Neural cell (in vitro differentiated cells): ENCODE measurements around the gene ADGRB3.
"Not testable (repeated sequence)": the region's sequence is repeated elsewhere in the genome, so short reads cannot be mapped to it uniquely, and the experiment has no call there.

Source experiments
- EP300 ChIP-seq: fragments of 450-650 bp; conservative IDR thresholded peaks from 2 replicates; pipeline ENCODE4 v1.6.1; 2014; ENCODE audit warnings: antibody characterized with exemption, mild to moderate bottlenecking, moderate library complexity; ENCODE audit not compliant: poor library complexity, severe bottlenecking
- EZH2 ChIP-seq: fragments of 200-600, 300-800 bp; shearing (Covaris generic), sonication (generic); IDR thresholded peaks from 2 replicates; pipeline ENCODE4 v1.6.1; 2014; ENCODE audit warnings: antibody characterized with exemption, low read length, borderline replicate concordance, mild to moderate bottlenecking; ENCODE audit not compliant: insufficient read depth, poor library complexity, severe bottlenecking
- MXI1 ChIP-seq: fragments of 450-650 bp; conservative IDR thresholded peaks from 2 replicates; pipeline ENCODE4 v1.6.1; 2014; ENCODE audit warnings: antibody characterized with exemption, mild to moderate bottlenecking; ENCODE audit not compliant: poor library complexity, severe bottlenecking
- POLR2AphosphoS5 ChIP-seq: IDR thresholded peaks from 2 replicates; pipeline ENCODE4 v1.6.1; 2012
- RAD21 ChIP-seq: fragments of 450-650 bp; conservative IDR thresholded peaks from 2 replicates; pipeline ENCODE4 v1.6.1; 2014; ENCODE audit warnings: antibody characterized with exemption, mild to moderate bottlenecking, moderate library complexity
- SMC3 ChIP-seq: fragments of 450-650 bp; conservative IDR thresholded peaks from 2 replicates; pipeline ENCODE4 v1.6.1; 2014; ENCODE audit warnings: antibody characterized with exemption, mild to moderate bottlenecking, moderate library complexity; ENCODE audit not compliant: poor library complexity
- TAF1 ChIP-seq: IDR thresholded peaks from 2 replicates; pipeline ENCODE4 v1.6.1; 2012; ENCODE audit warnings: low read depth
- TF ChIP-seq, protein P1 (sequence below): fragments of 450-650 bp; IDR thresholded peaks from 2 replicates; pipeline ENCODE4 v1.5.1; 2014; ENCODE audit warnings: antibody characterized with exemption, mild to moderate bottlenecking, moderate library complexity; ENCODE audit not compliant: poor library complexity, severe bottlenecking
- TF ChIP-seq, protein P2 (sequence below): IDR thresholded peaks from 2 replicates; pipeline ENCODE4 v1.6.1; 2012; ENCODE audit warnings: borderline replicate concordance

DNA sequence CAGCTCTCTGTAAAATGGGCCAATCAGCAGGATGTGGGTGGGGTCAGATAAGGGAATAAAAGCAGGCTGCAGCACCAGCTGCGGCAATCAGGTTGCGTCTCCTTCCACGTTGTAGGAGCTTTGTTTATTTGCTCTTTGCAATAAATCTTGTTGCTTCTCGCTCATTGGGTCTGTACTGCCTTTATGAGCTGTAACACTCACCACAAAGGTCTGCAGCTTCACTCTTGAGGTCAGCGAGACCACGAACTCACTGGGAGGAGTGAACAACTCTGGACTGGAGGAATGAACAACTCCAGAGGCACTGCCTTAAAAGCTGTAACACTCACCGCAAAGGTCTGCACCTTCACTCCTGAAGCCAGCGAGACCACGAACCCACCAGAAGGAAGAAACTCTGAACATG lies 248.2 kb downstream of the ADGRB3 start:
- TF ChIP-seq, protein P1, sequence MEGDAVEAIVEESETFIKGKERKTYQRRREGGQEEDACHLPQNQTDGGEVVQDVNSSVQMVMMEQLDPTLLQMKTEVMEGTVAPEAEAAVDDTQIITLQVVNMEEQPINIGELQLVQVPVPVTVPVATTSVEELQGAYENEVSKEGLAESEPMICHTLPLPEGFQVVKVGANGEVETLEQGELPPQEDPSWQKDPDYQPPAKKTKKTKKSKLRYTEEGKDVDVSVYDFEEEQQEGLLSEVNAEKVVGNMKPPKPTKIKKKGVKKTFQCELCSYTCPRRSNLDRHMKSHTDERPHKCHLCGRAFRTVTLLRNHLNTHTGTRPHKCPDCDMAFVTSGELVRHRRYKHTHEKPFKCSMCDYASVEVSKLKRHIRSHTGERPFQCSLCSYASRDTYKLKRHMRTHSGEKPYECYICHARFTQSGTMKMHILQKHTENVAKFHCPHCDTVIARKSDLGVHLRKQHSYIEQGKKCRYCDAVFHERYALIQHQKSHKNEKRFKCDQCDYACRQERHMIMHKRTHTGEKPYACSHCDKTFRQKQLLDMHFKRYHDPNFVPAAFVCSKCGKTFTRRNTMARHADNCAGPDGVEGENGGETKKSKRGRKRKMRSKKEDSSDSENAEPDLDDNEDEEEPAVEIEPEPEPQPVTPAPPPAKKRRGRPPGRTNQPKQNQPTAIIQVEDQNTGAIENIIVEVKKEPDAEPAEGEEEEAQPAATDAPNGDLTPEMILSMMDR, result not testable (repeated sequence)
- TF ChIP-seq, protein P2, sequence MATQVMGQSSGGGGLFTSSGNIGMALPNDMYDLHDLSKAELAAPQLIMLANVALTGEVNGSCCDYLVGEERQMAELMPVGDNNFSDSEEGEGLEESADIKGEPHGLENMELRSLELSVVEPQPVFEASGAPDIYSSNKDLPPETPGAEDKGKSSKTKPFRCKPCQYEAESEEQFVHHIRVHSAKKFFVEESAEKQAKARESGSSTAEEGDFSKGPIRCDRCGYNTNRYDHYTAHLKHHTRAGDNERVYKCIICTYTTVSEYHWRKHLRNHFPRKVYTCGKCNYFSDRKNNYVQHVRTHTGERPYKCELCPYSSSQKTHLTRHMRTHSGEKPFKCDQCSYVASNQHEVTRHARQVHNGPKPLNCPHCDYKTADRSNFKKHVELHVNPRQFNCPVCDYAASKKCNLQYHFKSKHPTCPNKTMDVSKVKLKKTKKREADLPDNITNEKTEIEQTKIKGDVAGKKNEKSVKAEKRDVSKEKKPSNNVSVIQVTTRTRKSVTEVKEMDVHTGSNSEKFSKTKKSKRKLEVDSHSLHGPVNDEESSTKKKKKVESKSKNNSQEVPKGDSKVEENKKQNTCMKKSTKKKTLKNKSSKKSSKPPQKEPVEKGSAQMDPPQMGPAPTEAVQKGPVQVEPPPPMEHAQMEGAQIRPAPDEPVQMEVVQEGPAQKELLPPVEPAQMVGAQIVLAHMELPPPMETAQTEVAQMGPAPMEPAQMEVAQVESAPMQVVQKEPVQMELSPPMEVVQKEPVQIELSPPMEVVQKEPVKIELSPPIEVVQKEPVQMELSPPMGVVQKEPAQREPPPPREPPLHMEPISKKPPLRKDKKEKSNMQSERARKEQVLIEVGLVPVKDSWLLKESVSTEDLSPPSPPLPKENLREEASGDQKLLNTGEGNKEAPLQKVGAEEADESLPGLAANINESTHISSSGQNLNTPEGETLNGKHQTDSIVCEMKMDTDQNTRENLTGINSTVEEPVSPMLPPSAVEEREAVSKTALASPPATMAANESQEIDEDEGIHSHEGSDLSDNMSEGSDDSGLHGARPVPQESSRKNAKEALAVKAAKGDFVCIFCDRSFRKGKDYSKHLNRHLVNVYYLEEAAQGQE, result not testable (repeated sequence)
- not testable (repeated sequence) for TF ChIP-seq EP300, MXI1, POLR2AphosphoS5, EZH2, RAD21, SMC3, TAF1
